PC-3 (cell line): ENCODE measurements around the gene P2RX2. TPM values are rescaled to one million over a fixed set of nuclear protein-coding genes. Genes with fewer than 3 reads are reported as not detected.

Source experiments
- ATAC-seq: fragments of 200-7000 bp; cut with Tn5 transposase; 2 replicates; pipeline ENCODE4 v1.9.1; 2020; ENCODE audit warnings: mild to moderate bottlenecking, moderate library complexity
- BruUV-seq: library from RNA; stranded (reverse); fragments of 400-500 nt; replicated peaks from 2 replicates; lab custom pipeline; 2021; lab: Mats Ljungman, UMichigan
- CTCF ChIA-PET: fragments of 300-600 bp; sonication (Branson Sonifier 250); formaldehyde crosslinking; loops from one replicate; lab custom pipeline; 2022; ENCODE audit warnings: antibody characterized with exemption; lab: Charles Lee
- POLR2A ChIA-PET: fragments of 300-600 bp; sonication (Branson Sonifier 250); formaldehyde crosslinking; loops from one replicate; lab custom pipeline; 2022; ENCODE audit warnings: antibody characterized with exemption; ENCODE audit not compliant: unreplicated experiment; lab: Charles Lee
- DNase-seq: peaks from one replicate; pipeline ENCODE4 v3.0.0-alpha.2; 2015
- H2AFZ ChIP-seq: fragments of 300-600 bp; sonication (generic); 2 replicates; pipeline ENCODE4 v1.6.0; 2016; ENCODE audit warnings: antibody characterized with exemption, low read length
- H3F3A ChIP-seq: fragments of 300-600 bp; sonication (generic); one replicate; pipeline ENCODE4 v1.6.0; 2017; ENCODE audit warnings: antibody characterized with exemption, low read length, control low read depth, mild to moderate bottlenecking; ENCODE audit not compliant: unreplicated experiment
- H3K27ac ChIP-seq: fragments of 300-600 bp; sonication (generic); 2 replicates; pipeline ENCODE4 v1.5.1; 2016; ENCODE audit warnings: mild to moderate bottlenecking, low read length
- H3K27me3 ChIP-seq: fragments of 300-600 bp; sonication (generic); 2 replicates; pipeline ENCODE4 v1.6.1; 2016; ENCODE audit warnings: low read length, mixed read lengths
- H3K36me3 ChIP-seq: fragments of 300-600 bp; sonication (generic); 2 replicates; pipeline ENCODE4 v1.6.1; 2016; ENCODE audit warnings: low read depth, mixed run types, low read length, mixed read lengths
- H3K4me1 ChIP-seq: fragments of 300-600 bp; sonication (generic); 2 replicates; pipeline ENCODE4 v1.5.1; 2016; ENCODE audit warnings: low read length; ENCODE audit not compliant: insufficient read depth
- H3K4me2 ChIP-seq: fragments of 300-600 bp; sonication (generic); 2 replicates; pipeline ENCODE4 v1.6.0; 2016; ENCODE audit warnings: low read length
- H3K4me3 ChIP-seq: fragments of 300-600 bp; sonication (generic); 2 replicates; pipeline ENCODE4 v1.5.1; 2016; ENCODE audit warnings: mild to moderate bottlenecking, low read length, mixed read lengths
- H3K79me2 ChIP-seq: fragments of 300-600 bp; sonication (generic); 2 replicates; pipeline ENCODE4 v1.6.1; 2017; ENCODE audit warnings: low read length, mixed read lengths
- H3K9ac ChIP-seq: fragments of 300-600 bp; sonication (generic); 2 replicates; pipeline ENCODE4 v1.6.0; 2016; ENCODE audit warnings: mild to moderate bottlenecking, low read length
- H3K9me2 ChIP-seq: fragments of 300-600 bp; sonication (generic); replicated peaks from 2 replicates; pipeline ENCODE4 v1.6.1; 2016; ENCODE audit warnings: mixed run types, low read length, mixed read lengths
- H3K9me3 ChIP-seq: fragments of 300-600 bp; sonication (generic); 2 replicates; pipeline ENCODE4 v1.6.1; 2016; ENCODE audit warnings: low read length, mixed read lengths
- H4K20me1 ChIP-seq: fragments of 300-600 bp; sonication (generic); 2 replicates; pipeline ENCODE4 v1.6.1; 2016; ENCODE audit warnings: low read length, mixed read lengths
- CTCF ChIP-seq: fragments of 300-600 bp; sonication (generic); conservative IDR thresholded peaks from 2 replicates; pipeline ENCODE4 v1.5.1; 2017; ENCODE audit warnings: antibody characterized with exemption, low read depth, mild to moderate bottlenecking, low read length
- EZH2 ChIP-seq: fragments of 300-600 bp; sonication (generic); IDR thresholded peaks from one replicate; pipeline ENCODE4 v1.6.1; 2017; ENCODE audit warnings: antibody characterized with exemption, mild to moderate bottlenecking, low read length; ENCODE audit not compliant: unreplicated experiment
- EZH2phosphoT487 ChIP-seq: fragments of 300-600 bp; sonication (generic); IDR thresholded peaks from 2 replicates; pipeline ENCODE4 v1.6.1; 2018; ENCODE audit warnings: mild to moderate bottlenecking, antibody characterized with exemption, low read length, borderline replicate concordance
- intact Hi-C: fragments of 100-400 bp; cut with micrococcal nuclease; formaldehyde crosslinking; loops from 2 replicates; pipeline ENCODE4 v1.9.0; 2023
- total RNA-seq: library from RNA; depleted of rRNA; stranded (reverse); fragments of >200 nt; gene quantifications from 2 replicates; pipeline ENCODE4 v1.2.3, GENCODE V29; 2014

The P2RX2 gene
- total RNA-seq, 1 experiment from 2014 or later: not detected

GRCh38 chr12:132624186-132624855, 5.7 kb downstream of the P2RX2 start:
- no peaks in the 10 kb centered on the region for H3K9me3 ChIP-seq
- intact Hi-C loops: no loop called here
- no peaks in the 10 kb centered on the region for H3F3A ChIP-seq
- ATAC-seq (no peak), DNase-seq (no peak)
- TSS peak; percentile 13 for BruUV-seq
- peaks cover 3% of the 10 kb centered on the region; the same call in 1 of the 2 replicates for H3K27me3 ChIP-seq
- no peak overlapping the region for H3K9ac ChIP-seq
- no peaks in the 10 kb centered on the region for H3K79me2 ChIP-seq
- POLR2A ChIA-PET: no interaction called here
- H3K4me2 ChIP-seq: no peak overlapping the region
- CTCF ChIA-PET: no interaction called here
- no peak for TF ChIP-seq EZH2phosphoT487
- no peak for TF ChIP-seq CTCF
- no peak for TF ChIP-seq EZH2
- no peak overlapping the region for H3K4me3 ChIP-seq
- peaks cover 18% of the 10 kb centered on the region for H3K4me1 ChIP-seq
- peaks cover 10% of the 10 kb centered on the region for H3K36me3 ChIP-seq
- no peak overlapping the region for H3K27ac ChIP-seq
- H3K9me2 ChIP-seq: no peaks in the 10 kb centered on the region
- H2AFZ ChIP-seq: no peak overlapping the region
- no peaks in the 10 kb centered on the region for H4K20me1 ChIP-seq

DNA sequence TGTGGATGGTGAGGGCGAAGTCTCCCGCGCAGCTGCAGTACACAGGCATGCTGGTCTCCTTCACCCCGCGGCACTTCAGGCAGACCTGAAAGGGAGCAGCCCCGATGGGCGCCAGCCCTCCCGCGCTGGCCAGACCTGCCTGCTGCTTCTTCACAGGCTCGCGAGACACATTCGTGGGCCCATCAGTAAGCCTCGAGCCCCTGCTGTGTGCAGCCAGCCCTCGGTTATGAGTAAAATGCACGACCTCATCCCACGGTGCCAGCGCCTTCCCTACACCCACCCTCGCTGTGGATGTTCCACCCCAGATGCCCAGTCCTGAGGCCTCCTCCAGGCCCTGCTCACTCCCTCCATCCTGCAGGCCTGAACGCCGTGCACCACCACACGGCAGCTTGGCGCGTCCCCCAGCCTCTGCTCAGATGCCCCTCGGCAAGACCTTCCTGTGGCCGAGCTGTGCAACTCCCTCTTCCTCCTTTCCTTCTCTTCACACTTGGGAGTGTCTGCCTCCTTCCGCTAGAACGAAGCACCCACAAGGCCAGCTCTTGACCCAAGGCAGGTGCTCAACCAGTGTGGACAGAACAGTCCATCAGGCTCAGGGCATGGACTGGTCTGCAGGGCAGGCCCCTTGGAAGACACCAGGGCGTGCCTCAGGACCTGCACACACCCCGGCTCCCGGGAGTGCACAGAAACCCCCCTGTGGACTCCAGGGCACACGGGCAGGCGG, 6.5 kb downstream of the P2RX2 start:
- Histone ChIP-seq H3F3A (no peaks in the 10 kb centered on the region), H3K4me3 (no peak overlapping the region), H3K9me3 (no peaks in the 10 kb centered on the region), H3K9me2 (no peaks in the 10 kb centered on the region), H3K9ac (no peak overlapping the region), H3K79me2 (no peaks in the 10 kb centered on the region), H3K36me3 (peaks cover 17% of the 10 kb centered on the region), H3K27ac (no peak overlapping the region), H3K4me1 (peaks cover 18% of the 10 kb centered on the region), H3K4me2 (no peak overlapping the region), H2AFZ (no peak overlapping the region), H3K27me3 (no peaks in the 10 kb centered on the region), H4K20me1 (no peaks in the 10 kb centered on the region)
- ATAC-seq: no peak
- intact Hi-C loops: no loop called here
- no TSS peak for BruUV-seq
- CTCF ChIA-PET: no interaction called here
- DNase-seq: no peak
- POLR2A ChIA-PET: no interaction called here
- TF ChIP-seq CTCF (no peak), EZH2 (no peak)
